Ishikawa (cell line): ENCODE measurements around the gene MINK1.

Experiments
- CEBPB ChIP-seq: IDR thresholded peaks from 2 replicates; pipeline ENCODE4 v1.6.1; 2012
- CREB1 ChIP-seq: IDR thresholded peaks from 2 replicates; pipeline ENCODE4 v1.6.1; 2012; ENCODE audit warnings: low read depth
- EGR1 ChIP-seq: IDR thresholded peaks from 2 replicates; pipeline ENCODE4 v1.6.1; 2012
- EP300 ChIP-seq: IDR thresholded peaks from 2 replicates; pipeline ENCODE4 v1.6.1; 2012; ENCODE audit warnings: borderline replicate concordance
- FOXM1 ChIP-seq: IDR thresholded peaks from 2 replicates; pipeline ENCODE4 v1.6.1; 2012; ENCODE audit warnings: low read depth, borderline replicate concordance
- NFIC ChIP-seq: IDR thresholded peaks from 2 replicates; pipeline ENCODE4 v1.6.1; 2012
- RAD21 ChIP-seq: IDR thresholded peaks from 2 replicates; pipeline ENCODE4 v1.6.1; 2012; ENCODE audit warnings: low read depth
- TAF1 ChIP-seq: IDR thresholded peaks from 2 replicates; pipeline ENCODE4 v1.6.1; 2012; ENCODE audit warnings: low read depth, mild to moderate bottlenecking
- TCF12 ChIP-seq: IDR thresholded peaks from 2 replicates; pipeline ENCODE4 v1.6.1; 2012; ENCODE audit warnings: low read depth
- TEAD4 ChIP-seq: IDR thresholded peaks from 2 replicates; pipeline ENCODE4 v1.6.1; 2012
- YY1 ChIP-seq: IDR thresholded peaks from 2 replicates; pipeline ENCODE4 v1.6.1; 2012; ENCODE audit warnings: low read depth
- ZBTB7A ChIP-seq: IDR thresholded peaks from 2 replicates; pipeline ENCODE4 v1.6.1; 2012; ENCODE audit warnings: low read depth
- TF ChIP-seq, protein P1 (sequence below): IDR thresholded peaks from 2 replicates; pipeline ENCODE4 v1.6.1; 2012
- TF ChIP-seq, protein P2 (sequence below): IDR thresholded peaks from 2 replicates; pipeline ENCODE4 v1.6.1; 2012
- TF ChIP-seq, protein P3 (sequence below): IDR thresholded peaks from 2 replicates; pipeline ENCODE4 v1.6.1; 2012; ENCODE audit warnings: low read depth, mild to moderate bottlenecking

The MINK1 gene

DNA sequence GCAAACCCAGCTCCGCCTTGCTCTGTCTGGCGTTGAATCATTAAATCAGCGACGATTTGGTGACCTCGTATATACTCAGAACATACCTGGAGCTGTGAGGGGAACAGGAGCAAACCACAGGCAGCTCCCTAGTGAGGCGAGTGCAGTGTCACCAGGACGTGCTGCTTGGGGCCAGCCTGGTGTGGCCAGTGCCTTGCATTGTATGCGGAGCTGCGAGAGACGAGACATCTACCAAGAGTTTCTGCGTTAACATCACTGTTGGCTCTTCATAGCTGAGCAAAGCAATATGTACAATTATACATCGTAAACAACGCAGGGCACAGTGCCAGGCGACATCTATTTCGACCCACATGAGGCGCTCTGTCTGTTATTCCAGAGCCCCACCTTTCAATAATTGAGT, 27.9 kb downstream of the MINK1 start:
- TF ChIP-seq RAD21, result no peak
- TF ChIP-seq FOXM1, result no peak
- TF ChIP-seq, protein P1, sequence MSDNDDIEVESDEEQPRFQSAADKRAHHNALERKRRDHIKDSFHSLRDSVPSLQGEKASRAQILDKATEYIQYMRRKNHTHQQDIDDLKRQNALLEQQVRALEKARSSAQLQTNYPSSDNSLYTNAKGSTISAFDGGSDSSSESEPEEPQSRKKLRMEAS, result no peak
- no peak for TF ChIP-seq NFIC
- TF ChIP-seq, protein P2, sequence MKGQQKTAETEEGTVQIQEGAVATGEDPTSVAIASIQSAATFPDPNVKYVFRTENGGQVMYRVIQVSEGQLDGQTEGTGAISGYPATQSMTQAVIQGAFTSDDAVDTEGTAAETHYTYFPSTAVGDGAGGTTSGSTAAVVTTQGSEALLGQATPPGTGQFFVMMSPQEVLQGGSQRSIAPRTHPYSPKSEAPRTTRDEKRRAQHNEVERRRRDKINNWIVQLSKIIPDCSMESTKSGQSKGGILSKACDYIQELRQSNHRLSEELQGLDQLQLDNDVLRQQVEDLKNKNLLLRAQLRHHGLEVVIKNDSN, result no peak
- TF ChIP-seq EP300, result no peak
- TF ChIP-seq TAF1, result no peak

- no peak for TF ChIP-seq CEBPB
- TF ChIP-seq, protein P2, result no peak
- no peak for TF ChIP-seq CREB1
- no peak for TF ChIP-seq TEAD4
- TF ChIP-seq, protein P1, result no peak
- no peak for TF ChIP-seq TCF12
- TF ChIP-seq, protein P3, sequence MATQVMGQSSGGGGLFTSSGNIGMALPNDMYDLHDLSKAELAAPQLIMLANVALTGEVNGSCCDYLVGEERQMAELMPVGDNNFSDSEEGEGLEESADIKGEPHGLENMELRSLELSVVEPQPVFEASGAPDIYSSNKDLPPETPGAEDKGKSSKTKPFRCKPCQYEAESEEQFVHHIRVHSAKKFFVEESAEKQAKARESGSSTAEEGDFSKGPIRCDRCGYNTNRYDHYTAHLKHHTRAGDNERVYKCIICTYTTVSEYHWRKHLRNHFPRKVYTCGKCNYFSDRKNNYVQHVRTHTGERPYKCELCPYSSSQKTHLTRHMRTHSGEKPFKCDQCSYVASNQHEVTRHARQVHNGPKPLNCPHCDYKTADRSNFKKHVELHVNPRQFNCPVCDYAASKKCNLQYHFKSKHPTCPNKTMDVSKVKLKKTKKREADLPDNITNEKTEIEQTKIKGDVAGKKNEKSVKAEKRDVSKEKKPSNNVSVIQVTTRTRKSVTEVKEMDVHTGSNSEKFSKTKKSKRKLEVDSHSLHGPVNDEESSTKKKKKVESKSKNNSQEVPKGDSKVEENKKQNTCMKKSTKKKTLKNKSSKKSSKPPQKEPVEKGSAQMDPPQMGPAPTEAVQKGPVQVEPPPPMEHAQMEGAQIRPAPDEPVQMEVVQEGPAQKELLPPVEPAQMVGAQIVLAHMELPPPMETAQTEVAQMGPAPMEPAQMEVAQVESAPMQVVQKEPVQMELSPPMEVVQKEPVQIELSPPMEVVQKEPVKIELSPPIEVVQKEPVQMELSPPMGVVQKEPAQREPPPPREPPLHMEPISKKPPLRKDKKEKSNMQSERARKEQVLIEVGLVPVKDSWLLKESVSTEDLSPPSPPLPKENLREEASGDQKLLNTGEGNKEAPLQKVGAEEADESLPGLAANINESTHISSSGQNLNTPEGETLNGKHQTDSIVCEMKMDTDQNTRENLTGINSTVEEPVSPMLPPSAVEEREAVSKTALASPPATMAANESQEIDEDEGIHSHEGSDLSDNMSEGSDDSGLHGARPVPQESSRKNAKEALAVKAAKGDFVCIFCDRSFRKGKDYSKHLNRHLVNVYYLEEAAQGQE, result no peak
- no peak for TF ChIP-seq NFIC
- no peak for TF ChIP-seq EP300
- no peak for TF ChIP-seq ZBTB7A
- TF ChIP-seq YY1, result no peak
- no peak for TF ChIP-seq FOXM1
- no peak for TF ChIP-seq EGR1
- TF ChIP-seq TAF1, result no peak
Observed at GRCh38 chr17:4862720-4863119, 29.6 kb downstream of the MINK1 start.

DNA sequence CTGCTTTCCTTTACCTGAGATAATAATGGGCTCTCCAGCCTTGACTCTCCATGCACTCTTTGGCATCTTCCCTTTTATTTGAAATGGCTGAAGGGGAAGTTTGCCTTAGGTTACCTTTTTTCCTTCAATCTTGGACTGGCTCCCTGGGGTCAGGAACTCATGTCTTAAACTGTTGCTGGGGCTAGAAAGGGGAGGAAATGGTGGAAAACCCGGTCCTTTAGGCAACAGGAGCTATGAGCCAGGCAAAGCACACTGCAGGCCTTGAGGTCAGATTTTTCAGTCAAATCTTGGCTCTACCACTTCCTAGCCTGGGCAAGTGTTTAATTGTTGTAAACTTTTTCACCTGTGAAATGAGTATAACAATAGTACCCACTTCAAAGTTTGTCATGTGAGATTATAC, 30.2 kb downstream of the MINK1 start:
- TF ChIP-seq RAD21 (no peak), YY1 (no peak), CEBPB (no peak), TCF12 (no peak), EGR1 (no peak), TEAD4 (no peak), FOXM1 (no peak), NFIC (no peak), ZBTB7A (no peak), CREB1 (no peak), EP300 (no peak)
- TF ChIP-seq, protein P2, result no peak
- TF ChIP-seq, protein P1, result no peak
- TF ChIP-seq, protein P3, result no peak

- TF ChIP-seq EGR1 (no peak), YY1 (no peak), TAF1 (no peak), CEBPB (no peak), CREB1 (no peak), FOXM1 (no peak), ZBTB7A (no peak), NFIC (no peak), RAD21 (no peak)
- TF ChIP-seq, protein P3, result no peak
- TF ChIP-seq, protein P2, result no peak
Observed at GRCh38 chr17:4870855-4871254, 37.7 kb downstream of the MINK1 start.
